Activated T-helper 9 cell treated with anti-CD3 and anti-CD28 coated beads, Interleukin-2, amount 50 U/mL, for 16 hours (primary cell): ENCODE data around the gene TMEM135.
"Not testable (repeated sequence)": the region's sequence is repeated elsewhere in the genome, so short reads cannot be mapped to it uniquely, and the experiment has no call there.

ENCODE experiments used
- DNase-seq: peaks from one replicate; pipeline ENCODE4 v3.0.0-alpha.2; 2020; ENCODE audit warnings: low read depth

TMEM135 gene

DNA sequence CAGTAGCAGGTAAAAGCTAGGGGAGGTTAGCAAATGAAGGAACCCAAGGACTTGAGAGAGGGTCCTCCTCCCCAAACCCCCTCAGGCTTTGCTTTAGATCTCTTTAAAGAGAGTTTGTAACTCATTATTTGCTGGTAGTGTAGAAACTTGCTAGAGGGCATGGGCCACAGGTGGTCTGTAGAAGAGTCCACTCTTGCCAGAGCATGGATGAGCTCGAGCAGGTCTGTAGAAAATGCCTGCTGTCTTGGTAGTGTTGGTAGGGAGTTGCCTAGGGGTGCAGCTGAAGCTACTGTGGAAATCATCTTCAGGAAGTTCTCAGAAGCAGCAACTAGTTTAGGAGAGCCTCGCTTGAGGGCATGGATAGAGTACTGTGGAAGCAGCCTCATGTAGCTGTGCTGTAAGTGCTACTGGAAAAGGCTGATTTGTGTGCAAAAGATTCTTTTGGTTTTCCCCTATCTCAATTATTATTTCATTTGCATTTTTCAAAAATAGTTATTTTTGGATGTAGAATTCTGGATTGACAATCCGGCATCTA lies 104.3 kb downstream of the TMEM135 start:
- no peak for DNase-seq

DNA sequence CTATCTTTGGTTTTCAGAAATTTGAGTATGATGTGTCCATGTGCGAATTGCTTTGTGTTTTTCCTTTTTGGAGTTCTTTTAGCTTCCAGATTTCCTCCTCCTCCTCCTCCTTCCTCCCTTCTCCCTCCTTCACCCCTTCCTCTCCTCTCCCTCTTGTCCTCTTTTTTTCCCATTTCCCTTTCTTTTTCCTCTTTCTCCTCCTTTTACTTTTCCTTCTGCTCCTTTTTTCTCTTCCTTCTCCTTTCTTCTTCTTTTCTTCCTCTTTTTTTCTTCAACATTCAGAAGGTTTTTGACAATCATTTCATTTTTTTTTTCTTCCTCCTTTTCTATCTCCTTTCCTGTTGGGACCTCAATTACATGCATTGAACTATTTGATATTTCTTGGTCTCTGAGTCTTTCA lies 104.9 kb downstream of the TMEM135 start:
- no peak for DNase-seq

DNA sequence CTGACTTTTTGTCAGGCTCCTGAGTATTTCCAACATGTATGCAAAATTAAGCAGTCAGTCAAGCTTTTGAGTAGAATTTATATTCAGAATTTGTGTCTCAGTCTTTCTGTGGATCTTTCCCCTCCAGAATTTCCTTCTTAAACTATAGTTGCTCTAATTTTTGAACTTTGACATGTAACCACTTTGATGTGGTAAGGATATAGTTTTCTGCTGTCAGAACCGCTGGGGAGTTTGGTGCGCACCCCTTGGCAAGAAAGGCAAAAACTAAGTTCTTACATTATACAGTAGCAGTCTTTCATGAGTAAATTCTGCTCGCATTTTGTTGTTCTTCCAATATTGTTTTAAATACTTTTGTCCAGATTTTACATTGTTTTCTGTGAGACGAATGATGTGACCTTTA lies 105.9 kb downstream of the TMEM135 start:
- DNase-seq, result no peak

DNA sequence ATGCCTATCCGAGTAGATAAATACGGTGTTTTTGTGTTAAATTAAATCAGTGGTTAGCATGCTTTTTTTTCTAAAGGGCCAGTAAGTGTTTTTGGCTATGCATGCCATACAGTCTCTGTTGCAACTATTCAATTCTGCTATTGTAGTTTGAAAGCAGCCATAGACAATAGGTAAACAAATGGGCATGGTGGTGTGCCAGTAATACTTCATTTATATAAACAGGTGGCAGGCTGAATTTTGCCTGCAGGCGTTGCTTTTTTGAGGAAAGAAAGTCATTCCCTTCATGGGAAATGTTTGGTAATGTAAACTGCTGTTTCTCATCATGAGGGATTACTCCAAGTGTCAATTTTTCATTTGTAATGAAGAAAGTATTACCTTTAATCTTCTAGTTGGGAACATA lies 106.5 kb downstream of the TMEM135 start:
- DNase-seq, result no peak

DNA sequence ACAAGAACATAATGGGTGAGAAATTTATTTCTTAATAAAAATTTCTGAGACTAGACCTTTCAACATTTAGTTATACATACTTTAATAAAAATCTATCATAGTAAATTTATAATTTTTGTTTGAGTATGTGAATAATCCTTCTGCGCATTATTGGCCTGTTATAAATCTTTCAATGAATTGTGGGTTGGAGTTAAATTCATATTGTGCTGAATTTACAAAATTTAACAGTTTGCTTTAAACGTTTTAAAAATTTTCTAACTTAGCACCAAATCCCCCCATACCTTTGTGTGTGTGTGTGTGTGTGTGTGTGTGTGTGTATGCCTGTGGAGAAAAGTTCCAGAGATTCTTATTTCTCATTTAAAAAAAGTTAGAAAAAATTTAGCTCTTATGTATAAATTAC lies 111.0 kb downstream of the TMEM135 start:
- no peak for DNase-seq

DNA sequence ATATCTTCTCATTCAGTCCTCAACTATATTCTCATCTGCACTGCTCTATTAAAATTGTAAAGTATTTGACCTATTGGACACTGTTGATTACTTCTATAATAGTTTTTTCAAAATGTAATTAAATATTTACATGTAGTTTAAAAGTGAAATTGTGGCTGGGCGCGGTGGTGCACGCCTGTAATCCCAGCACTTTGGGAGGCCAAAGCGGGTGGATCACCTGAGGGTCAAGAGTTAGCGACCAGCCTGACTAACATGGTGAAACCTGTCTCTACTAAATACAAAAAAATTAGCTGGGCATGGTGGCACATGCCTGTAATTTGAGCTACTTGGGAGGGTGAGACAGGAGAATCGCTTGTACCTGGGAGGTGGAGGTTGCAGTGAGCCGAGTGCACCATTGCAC lies 112.0 kb downstream of the TMEM135 start:
- not testable (repeated sequence) for DNase-seq

DNA sequence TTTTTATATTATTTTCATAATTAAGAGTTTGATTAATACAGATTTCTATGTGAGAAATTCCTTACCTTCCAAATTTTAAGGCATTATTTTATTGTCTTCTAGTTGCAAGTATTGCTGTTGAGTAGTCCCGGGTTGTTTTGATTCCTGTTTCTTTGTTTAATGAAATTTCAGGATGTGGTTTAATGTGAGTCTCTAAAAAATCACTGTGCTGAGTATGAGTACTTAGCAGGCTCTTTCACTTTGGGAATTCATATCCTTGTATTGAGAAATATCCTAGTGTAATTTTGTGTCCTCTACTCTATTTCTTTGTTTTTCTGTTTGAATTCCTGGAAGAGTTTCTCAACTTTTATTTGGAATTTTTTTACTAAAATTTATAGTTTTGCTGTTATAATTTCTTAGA lies 113.2 kb downstream of the TMEM135 start:
- no peak for DNase-seq

DNA sequence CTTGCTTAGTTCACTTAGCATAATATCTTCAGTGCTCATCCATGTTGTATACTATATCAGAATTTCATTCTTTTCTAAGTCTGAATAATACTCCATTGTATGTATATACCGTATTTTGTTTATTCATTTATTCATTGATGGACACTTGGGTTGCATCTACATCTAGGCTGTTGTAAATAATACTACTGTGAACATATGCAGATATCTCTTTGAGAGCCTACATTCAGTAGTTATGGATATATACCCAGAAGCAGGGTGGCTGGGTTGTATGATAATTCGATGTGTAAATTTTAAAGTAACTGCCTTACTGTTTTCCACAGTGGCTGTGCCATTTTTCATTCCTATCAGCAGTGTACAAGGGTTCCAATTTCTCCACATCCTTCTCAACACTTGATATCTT lies 116.5 kb downstream of the TMEM135 start:
- DNase-seq, result no peak

DNA sequence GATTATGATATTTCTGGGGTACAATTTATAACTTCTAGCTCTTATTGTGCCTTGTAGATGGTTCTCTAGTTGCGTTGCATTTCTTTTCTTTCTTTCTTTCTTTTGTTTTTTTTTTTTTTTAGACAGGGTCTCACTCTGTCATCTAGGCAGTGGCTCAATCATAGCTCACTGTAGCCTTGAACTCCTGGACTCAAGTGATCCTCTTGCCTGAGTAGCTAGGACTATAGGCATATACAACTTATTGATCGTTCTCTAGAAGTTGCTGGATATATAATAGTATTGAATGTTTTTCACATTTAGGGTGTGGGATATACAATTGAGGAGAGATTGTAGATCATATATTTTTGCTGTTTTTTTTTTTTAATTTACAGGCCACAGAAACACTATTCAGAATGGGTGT lies 119.2 kb downstream of the TMEM135 start:
- DNase-seq, result no peak

DNA sequence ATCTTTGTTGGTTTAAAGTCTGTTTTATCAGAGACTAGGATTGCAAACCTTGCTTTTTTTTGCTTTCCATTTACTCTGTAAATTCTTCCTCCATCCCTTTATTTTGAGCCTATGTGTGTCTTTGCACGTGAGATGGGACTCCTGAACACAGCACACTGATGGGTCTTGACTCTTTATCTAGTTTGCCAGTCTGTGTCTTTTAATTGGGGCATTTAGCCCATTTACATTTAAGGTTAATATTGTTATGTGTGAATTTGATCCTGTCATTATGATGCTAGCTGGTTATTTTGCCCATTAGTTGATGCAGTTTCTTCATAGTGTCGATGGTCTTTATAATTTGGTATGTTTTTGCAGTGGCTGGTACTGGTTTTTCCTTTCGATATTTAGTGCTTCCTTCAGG lies 131.3 kb downstream of the TMEM135 start:
- DNase-seq, result not testable (repeated sequence)

DNA sequence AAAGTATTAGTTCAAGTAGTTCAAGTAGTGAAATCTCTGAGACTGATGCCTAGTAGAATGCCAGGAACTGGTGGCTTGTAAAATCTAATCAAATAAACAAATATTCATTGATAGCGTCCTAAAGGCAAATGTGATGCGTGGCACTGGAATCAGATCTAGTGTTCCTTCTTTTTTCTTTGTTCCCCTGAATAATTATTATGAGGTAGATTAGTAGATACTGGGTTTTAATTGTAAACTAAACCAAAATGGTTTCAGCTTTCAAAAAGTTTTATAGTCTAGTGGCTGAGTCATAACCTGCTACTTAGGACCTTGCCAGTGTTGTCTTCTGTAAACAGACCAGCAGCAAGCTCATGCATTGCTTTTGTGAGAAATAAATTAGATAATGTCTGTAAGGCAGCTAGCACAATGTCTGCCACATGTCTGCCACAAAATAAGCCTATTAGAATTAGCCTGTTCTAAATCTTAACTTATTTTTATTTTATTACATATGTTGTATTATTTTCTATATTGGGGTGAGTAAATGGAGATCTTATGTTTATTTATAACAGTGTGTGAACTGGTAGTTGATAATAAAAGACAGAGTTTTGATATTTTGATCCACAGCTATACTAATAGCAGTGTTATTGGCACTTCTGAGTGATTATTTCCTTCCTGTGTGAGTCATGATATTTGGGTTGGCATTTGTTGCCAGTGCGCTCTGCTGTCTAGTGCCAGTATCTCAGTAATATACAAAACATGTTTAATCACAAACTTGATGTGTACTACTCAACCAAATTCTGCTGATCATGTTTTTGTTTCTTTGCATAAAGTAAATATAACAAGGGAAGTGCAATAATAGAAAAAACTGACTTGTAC lies 135.7 kb downstream of the TMEM135 start:
- no peak for DNase-seq

DNA sequence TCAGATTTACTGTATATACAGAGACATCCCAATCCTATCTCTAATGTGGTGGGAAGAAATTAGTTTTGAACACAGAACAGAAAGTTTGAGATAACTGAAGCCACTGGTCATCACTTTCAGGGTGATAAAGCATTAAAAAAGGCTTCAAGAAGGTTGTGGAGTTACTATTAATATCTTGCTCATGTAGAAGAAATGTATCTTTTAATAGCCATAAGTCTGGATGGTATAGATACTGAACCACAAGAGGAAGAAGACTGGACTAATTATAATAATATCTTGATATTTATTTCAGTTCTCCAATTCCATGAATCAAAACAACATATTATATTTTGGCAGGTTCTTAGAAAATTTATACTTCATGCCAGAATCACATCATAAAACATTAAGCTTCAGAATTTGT lies 137.1 kb downstream of the TMEM135 start:
- no peak for DNase-seq

DNA sequence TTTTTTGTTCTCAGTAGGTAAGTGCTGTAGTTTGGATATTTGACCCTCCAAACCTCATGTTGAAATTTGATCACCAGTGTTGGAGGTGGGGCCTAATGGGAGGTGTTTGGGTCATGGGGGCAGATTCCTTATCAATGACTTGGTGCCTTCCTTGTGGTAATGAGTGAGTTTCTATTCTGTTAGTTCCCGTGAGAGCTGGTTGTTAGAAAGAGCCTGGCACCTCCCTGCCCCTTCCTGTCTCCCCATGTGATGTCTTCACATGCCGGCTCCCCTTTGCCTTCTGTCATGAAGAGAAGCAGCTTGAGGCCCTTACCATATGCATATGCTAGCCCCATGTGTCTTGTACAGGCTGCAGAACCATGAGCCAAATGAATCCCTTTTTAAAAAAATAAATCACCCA lies 138.3 kb downstream of the TMEM135 start:
- DNase-seq, result no peak

DNA sequence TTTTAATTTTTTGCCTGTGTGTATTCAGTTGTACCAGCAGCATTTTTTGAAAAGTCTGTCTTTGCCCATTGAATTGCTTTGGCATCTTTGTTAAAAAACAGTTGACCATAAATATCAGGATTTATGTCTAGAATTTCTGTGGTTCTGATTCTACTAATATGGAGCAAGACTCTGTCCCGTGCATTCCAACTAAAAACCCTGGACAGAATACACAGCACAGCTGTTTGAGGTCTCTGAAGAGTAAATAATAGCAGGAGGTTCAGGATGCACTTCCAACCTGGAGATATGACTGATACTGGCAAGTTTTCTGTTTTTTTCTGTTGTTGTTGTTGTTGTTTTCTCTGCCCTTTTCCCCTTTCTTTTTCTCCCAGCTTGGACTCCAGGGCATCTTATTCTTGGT lies 141.9 kb downstream of the TMEM135 start:
- DNase-seq, result no peak

DNA sequence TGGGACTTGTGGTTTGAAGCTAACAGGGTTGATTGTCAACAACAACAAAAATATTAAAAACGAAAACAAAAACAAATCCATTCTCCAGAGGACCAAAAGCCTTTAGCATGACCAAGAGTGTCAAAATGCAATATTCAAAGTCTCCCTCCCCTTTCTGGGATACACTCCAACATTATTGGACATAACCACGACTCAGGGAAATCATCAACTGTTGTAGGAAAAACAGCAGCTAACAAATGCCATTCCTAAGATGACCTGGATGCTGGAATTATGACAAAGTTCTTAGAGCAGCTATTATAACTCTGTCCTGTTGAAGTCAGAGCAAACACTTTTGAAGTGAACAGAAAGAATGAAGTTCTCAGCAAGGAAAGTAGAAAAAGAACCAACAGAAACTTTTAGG lies 143.0 kb downstream of the TMEM135 start:
- DNase-seq, result no peak

DNA sequence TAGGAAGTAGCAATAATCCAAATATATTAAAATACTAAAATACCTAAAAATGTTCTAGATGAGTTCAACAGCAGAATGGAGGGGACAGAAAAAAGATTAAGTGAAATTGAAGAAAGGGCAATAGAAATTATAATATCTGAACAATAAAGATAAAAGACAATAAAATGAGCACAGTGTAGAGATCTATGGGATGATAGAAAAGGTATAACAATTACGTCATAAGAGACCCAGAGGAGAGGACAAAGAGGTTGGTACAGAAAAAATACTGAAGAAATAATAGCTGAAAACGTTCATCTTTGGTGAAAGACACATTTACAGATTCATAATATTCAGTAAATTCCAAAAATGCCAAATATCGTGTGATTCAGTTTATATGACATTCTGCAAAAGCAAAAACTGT lies 143.4 kb downstream of the TMEM135 start:
- no peak for DNase-seq

DNA sequence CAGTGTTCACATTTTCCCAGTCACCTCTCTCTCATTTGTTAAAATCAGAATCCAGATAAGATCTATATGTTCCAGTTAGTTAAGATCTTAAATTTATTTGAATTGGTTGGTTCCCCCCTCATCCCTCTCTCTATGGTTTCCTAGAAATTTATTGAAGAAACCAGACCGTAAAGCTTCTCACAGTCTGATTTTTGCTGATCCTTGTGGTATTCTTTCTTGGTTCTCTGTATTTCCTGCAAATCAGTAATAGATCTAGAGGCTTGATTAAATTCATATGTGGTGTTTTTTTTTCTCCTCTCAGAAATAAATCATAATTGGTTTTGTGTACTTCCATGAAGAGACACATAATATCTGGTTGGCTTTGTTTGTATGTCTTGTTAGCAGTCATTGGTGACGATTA lies 147.5 kb downstream of the TMEM135 start:
- no peak for DNase-seq

DNA sequence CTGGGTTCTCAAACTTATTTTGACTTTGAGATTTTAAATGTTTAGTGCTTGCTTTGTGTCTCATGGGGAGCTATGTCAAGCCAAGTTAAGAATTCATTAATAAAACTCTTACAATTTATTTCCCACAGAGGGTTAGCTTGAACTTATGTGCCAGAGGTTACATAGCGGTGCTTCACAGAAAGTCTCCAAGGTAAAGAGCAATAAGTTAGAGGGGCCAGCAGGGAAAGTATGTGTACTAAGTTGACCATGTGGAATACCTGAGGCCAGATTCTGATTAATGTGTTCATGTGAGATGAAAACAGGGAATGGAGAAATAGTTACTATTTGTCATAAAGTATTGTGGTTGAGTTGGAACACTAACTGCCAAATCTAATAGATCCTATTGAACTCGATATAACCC lies 149.3 kb downstream of the TMEM135 start:
- DNase-seq, result no peak

DNA sequence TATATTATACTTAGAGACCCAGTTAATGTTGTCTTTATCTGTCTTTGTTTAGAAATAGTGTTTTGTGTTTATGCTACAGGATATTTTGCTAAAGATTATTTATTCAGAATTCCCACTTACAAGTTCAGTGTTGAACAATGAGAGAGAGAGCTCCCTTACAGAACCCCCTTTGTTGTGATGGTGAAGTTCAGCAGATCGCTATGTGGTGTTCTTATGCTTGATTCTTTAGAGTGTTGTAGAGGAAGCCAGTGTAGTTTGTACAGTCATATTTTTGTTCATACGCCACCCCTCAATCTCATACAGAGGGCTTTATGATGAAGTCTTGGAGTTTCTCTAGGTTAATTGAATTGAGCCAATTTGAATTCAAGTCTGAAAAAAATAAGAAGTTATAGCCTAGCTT lies 150.2 kb downstream of the TMEM135 start:
- DNase-seq, result no peak

DNA sequence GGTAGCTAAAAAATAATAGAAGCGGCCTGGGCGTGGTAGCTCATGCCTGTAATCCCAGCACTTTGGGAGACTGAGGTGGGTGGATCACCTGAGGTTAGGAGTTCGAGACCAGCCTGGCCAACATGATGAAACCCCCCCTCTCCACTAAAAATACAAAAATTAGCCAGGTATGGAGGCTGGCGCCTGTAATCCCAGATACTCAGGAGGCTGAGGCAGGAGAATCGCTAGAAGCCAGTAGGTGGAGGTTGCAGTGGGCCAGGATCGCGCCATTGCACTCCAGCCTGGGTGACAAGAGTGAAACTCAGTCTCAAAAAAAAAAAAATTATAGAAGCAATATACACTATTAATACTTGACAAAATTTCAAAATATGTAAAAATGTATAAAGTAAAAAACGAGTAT lies 150.7 kb downstream of the TMEM135 start:
- not testable (repeated sequence) for DNase-seq

DNA sequence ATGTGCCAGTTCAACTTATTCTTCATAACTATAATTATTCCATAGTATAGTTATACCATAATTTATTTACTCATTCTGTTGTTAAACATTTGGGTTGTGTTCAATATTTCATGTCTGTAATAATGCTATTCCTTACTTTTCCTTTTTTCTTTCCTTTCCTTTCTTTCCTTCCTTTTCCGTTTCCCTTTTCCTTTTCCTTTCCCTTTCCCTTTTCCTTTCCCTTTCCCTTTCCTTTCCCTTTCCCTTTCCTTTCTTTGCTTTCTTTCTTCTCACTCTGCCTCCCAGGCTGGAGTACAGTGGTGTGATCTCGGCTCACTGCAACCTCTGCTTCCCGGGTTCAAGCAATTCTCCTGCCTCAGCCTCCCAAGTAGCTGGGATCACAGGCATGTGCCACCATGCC lies 151.2 kb downstream of the TMEM135 start:
- DNase-seq, result not testable (repeated sequence)

DNA sequence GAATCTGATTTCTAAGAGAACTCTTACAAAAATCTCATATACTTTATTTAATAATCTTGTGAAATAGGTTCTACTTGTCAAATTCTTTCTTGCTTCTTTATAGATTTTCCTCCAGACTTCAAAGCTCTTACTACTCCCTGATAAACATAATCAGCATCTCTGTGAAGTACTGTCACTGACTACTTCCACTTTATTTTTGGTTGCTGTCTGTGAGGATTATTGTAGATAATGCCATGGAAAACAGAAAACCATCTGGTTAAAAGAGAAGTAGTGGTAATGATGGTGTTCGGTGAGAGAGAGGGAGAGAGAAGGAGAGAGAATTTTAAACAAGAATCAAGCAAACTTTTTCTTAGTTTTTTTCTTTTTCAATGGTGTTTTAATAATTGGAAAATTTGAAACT lies 152.3 kb downstream of the TMEM135 start:
- DNase-seq, result no peak

DNA sequence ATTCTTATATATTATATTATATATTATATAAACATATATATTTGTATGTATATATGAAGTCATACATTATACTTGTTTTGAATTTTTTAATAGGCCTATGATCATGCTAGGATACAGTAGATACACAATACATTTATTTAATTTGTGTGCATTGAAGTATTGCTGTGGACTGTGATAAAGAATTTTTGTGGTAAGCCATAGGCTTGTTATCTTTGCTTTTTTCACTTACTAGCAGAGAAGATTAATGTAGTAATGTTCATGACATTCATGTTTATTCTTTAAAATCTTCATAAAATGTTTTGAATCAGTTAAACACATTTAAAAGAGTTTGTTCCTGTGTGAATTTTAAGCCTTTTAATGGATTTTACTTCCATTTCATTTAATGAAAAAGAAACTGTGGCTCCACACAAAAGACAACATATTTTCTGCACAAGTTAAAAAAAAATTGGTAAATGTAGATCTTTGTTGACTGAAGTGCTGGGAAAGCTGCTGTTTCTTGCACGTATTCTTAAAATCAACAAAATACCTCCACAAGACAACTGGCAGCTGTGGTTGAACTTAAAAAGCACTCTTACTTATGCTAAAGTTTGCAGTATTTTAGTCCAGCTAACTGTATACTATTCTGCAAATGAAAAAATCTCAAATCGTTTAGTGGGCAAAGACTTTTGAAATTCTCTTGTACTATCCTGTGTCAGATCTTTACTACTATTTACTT lies 156.2 kb downstream of the TMEM135 start:
- no peak for DNase-seq
